ENCODE measurements around the gene SLC25A14.

The SLC25A14 gene

DNA sequence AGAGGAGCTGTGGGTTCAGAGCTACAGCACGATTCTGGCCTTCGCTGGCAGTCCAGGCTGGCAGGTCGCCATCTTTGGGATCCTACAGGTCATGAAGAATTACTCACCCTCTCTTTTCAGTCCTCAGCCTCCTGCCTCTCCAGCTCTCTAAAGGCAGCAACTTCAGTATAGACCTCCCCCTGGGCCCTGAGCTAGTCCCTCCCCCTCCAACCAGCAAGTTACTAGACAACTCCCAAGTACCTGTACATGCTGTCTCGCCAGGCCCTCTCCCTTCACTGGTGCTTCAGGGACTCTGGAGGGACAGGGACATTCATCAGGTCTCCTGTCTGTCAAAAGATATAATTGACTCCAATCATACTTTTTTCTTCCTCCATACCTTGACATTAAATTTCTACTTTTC, 45.8 kb downstream of the SLC25A14 start, which contains the start of gene GPR119:
TSS of gene GPR119 (minus strand) at position 155 of the 400 bp plus-strand sequence. CDS start 227 bp downstream, outside the sequence.
- no peak for DNase-seq

DNA sequence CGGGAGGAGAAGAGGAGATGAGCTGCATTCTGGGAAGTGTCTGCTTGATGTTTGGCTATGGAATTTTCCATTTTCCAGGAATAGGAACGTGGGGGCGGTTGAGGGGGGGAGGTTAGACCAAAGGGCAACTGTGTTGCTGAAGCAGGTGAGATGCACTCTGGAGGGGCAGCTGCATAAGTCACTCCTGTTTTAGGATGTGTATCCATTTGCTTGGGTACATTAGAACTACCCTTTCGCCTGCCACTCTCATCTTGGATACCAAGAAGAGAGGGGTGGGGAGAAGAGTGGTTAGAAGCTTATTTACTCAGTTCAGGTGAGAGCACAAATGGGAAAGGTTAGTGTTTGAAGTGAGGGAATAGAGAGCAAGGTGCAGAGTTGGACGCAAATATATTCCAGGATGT, 46.7 kb downstream of the SLC25A14 start:
- no peak for DNase-seq

GRCh38 chrX:130393451-130394074, 53.8 kb downstream of the SLC25A14 start:
- peak; percentile 63 for DNase-seq

GRCh38 chrX:130395341-130395740, 55.6 kb downstream of the SLC25A14 start:
- DNase-seq: no peak

GRCh38 chrX:130401415-130402207, 61.9 kb downstream of the SLC25A14 start, which contains the start of gene RBMX2:
RBMX2 (plus strand) TSS chrX:130401987; CDS start chrX:130402033, 46 bp downstream.
- DNase-seq: peak; percentile 85

DNA sequence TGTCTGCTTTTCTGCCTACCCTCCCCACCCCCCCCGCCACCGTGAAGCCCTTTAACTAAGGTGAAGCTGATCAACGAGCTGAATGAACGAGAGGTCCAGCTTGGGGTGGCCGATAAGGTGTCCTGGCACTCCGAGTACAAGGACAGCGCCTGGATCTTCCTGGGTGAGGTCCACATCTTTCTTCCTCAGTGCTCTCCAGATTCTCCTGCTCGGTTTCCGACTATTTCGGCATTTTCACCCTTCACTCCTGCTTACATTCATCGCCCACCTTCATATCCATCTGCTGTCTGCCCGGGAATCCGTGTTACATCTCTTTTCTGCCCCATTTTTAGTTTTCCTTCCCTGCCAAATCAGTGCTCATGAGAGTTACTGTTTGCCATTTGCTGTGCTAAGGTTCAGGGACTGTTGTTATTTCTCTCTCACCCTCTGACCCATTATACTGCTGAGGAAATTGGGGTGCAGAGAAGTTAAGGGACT, 62.5 kb downstream of the SLC25A14 start:
- no peak for DNase-seq

GRCh38 chrX:130413415-130413814, 73.7 kb downstream of the SLC25A14 start:
- DNase-seq: no peak

- DNase-seq: no peak
Measured at GRCh38 chrX:130414800-130415199, 75.1 kb downstream of the SLC25A14 start.

- DNase-seq: no peak
Measured at GRCh38 chrX:130415201-130415600, 75.5 kb downstream of the SLC25A14 start.

DNA sequence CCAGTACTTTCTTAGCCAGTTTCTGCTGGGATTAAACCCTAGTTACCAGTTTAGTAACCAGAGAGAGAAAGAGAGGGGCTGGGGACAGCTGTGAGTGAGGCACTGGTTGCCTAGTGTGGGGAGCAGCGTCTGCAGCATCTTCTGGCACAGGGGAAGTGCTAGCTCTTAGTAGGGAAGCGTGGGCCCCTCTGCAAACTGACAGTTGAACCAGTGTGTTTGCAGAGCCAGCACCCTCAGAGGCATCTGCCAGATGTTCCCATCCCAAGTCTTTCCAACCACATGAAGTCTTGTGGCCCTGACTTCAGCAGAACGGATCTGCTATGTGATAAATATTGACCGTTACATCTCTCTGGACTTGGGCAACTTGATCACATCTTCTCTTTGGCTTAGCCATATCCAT, 77.1 kb downstream of the SLC25A14 start:
- no peak for DNase-seq

GRCh38 chrX:130418066-130418465, 78.3 kb downstream of the SLC25A14 start:
- DNase-seq: no peak

DNA sequence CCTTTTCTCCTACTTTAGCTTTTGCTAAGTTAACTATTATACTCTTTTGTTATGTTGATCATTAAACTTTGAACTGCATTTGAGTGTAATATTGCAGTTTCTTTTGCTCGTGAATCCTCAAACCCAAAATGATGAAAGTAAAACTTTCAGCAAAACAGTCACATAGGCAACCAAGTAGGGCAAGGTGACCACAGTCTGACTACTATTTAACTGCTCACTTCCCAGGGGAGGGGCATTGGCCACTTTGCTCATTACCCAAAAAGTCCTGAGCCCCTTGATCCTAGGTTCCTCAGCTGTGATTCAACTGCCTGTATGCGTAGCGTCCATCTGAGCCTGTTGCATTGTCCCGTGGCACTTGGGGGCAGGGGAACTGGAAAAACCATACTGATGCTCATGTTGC, 79.0 kb downstream of the SLC25A14 start:
- DNase-seq: no peak

DNA sequence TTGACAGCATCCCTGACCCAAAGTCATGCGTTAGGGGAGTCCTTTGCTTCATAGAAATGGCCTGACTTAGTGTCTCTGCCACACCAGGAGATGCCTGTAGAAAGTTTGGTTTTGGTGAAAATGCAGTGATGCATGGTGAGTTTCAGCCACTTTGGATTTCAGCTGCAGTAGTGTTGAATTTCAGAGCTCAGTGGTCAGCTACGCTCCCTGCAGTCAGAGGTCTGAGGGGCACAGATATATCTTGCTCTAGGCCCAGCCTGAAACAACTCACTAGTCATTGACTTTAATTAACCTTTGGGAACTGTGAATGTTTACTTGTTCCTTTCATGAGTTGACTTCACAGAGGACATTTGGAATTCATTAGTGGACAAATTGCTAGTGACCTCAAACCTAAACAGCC, 79.5 kb downstream of the SLC25A14 start:
- no peak for DNase-seq
